NOMO-1 treated with dmso at 0.1 percent for 144 hours (cell line): ENCODE measurements around the gene CACNA2D4.

Experiments
- DNase-seq: peaks from one replicate; lab custom pipeline; 2025; ENCODE audit not compliant: unreplicated experiment; lab: John Stamatoyannopoulos, UW

Gene CACNA2D4

GRCh38 chr12:1758887-1759286, 159.6 kb downstream of the CACNA2D4 start:
- no peak for DNase-seq

- DNase-seq, result no peak
These were observed 160.1 kb downstream of the CACNA2D4 start for GRCh38 chr12:1758376-1758775.

- no peak for DNase-seq
These were observed 168.2 kb downstream of the CACNA2D4 start for GRCh38 chr12:1750300-1750699.

GRCh38 chr12:1749019-1749418, 169.4 kb downstream of the CACNA2D4 start:
- DNase-seq, result no peak

GRCh38 chr12:1747609-1748008, 170.8 kb downstream of the CACNA2D4 start:
- no peak for DNase-seq

- DNase-seq, result no peak
These were observed 173.5 kb downstream of the CACNA2D4 start for GRCh38 chr12:1744932-1745331.
